Measurements from ENCODE around the gene NME1. TPM values are rescaled to one million over a fixed set of nuclear protein-coding genes. Genes with fewer than 3 reads are reported as not detected.

The NME1 gene
- 617 to 768 TPM (median 706 TPM) in 5 replicates for total RNA-seq (2022; extraction: Qiagen RNA extraction)

GRCh38 chr17:51153210-51154072, at the start of gene NME1:
Gene NME1, plus strand, starts transcription at chr17:51153559. Its CDS starts 2,096 bp downstream, at chr17:51155655.

GRCh38 chr17:51120739-51121619, 32.4 kb upstream of the NME1 start, which contains the start of gene SPAG9:
Gene SPAG9, minus strand, starts transcription at chr17:51120868. Its CDS starts 212 bp downstream, at chr17:51120656.

DNA sequence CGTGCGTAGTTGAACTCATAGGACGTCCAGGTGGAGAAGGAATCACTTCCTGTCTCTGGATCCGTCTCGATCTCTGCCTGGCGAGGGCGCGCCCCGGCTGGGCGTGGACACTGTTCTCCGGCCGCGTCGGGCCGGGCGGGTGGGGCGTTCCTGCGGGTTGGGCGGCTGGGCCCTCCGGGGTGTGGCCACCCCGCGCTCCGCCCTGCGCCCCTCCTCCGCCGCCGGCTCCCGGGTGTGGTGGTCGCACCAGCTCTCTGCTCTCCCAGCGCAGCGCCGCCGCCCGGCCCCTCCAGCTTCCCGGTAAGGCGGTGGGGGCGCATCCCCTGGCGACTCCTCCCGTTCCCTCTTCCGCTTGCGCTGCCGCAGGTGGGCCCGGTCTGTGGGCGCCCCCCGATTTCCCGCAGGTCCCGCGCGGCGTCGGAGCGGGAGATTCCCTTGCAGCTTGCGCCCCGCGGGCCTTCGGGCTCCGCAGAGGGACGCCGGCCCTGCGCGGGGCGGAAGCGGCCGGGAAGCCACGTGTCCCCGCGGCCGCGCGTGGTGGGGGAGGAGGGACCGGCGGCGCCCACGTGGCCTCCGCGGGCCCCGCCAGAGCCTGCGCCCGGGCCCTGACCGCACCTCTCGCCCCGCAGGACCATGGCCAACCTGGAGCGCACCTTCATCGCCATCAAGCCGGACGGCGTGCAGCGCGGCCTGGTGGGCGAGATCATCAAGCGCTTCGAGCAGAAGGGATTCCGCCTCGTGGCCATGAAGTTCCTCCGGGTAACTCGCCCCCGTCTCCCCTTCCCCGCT, 13.0 kb downstream of the NME1 start, which contains the start of gene NME2:
Gene NME2, plus strand, starts transcription at position 214 of the 789 bp plus-strand sequence. Its CDS starts 420 bp downstream, at position 634.

Other genes with a start within 250 kb of the NME1 start
- 71.6 to 93.8 TPM (median 74.9 TPM) in 5 replicates for gene SPAG9, start 32.7 kb upstream of the NME1 start, total RNA-seq (2022; extraction: Qiagen RNA extraction)
- gene NME2, start 12.9 kb downstream of the NME1 start, total RNA-seq (2022; extraction: Qiagen RNA extraction): 1,615 to 1,943 TPM (median 1,867 TPM) in 5 replicates
- gene MBTD1, start 106.5 kb downstream of the NME1 start, total RNA-seq (2022; extraction: Qiagen RNA extraction): 4.6 to 5.8 TPM (median 5.1 TPM) in 5 replicates
- 66.8 to 77.9 TPM (median 68.6 TPM) in 5 replicates for gene UTP18, start 107.0 kb downstream of the NME1 start, total RNA-seq (2022; extraction: Qiagen RNA extraction)

All from A549 treated with AZD2906 at 1 μM for 4 hours (cell line).